K562 (cell line): ENCODE measurements around the gene MRPL42. TPM values are rescaled to one million over a fixed set of nuclear protein-coding genes. Genes with fewer than 3 reads are reported as not detected.

Source experiments
- ATAC-seq: fragments of 200-7000 bp; cut with Tn5 transposase; 3 replicates; pipeline ENCODE4 v1.9.1; 2020; ENCODE audit warnings: moderate library complexity
- BruUV-seq: library from RNA; stranded (reverse); fragments of 400-500 nt; replicated peaks from 2 replicates; lab custom pipeline; 2021; lab: Mats Ljungman, UMichigan
- CTCF ChIA-PET: fragments of 300-600 bp; formaldehyde crosslinking; extraction: SDS; loops from one replicate; lab custom pipeline; 2021; ENCODE audit warnings: low intra/inter-chr PET ratio; lab: Yijun Ruan, JAX
- POLR2A ChIA-PET: fragments of 300-600, 350-650 bp; sonication (Branson Sonifier 250); formaldehyde crosslinking; extraction: SDS; loops from one replicate; lab custom pipeline; 2021; ENCODE audit warnings: antibody characterized with exemption, inconsistent platforms; lab: Yijun Ruan, JAX
- DNase-seq, 4 experiments: peaks; one replicate each; pipeline versions ENCODE4 v3.0.0 to v3.0.0-alpha.2; 2011 to 2018; ENCODE audit warnings: low spot score in 3 of 4, mixed read lengths in 3 of 4; ENCODE audit errors: extremely low read depth in 1 of 4
- FAIRE-seq: peaks from 2 replicates; lab custom pipeline; 2011; peaks lifted over from hg19 to GRCh38; lab: Jason Lieb, UNC
- H2AFZ ChIP-seq: 2 replicates; pipeline ENCODE4 v1.6.0; 2011; ENCODE audit warnings: low read depth, low read length, control low read depth, inconsistent platforms
- H3K27ac ChIP-seq: fragments of 200-600 bp; 3 replicates; pipeline ENCODE4 v1.8.0; 2011; ENCODE audit warnings: low read depth, mild to moderate bottlenecking, control low read depth, inconsistent platforms, low read length, moderate library complexity, mixed read lengths; ENCODE audit errors: extremely low read depth
- H3K27me3 ChIP-seq, 2 experiments: fragments of 300-600 bp in 1 of 2; 2 replicates in 1 of 2; 3 replicates in 1 of 2; pipeline versions ENCODE4 v1.6.0 to v1.8.0; 2011; ENCODE audit warnings: inconsistent platforms in 2 of 2, low read length in 2 of 2, mild to moderate bottlenecking in 1 of 2, mixed read lengths in 1 of 2, moderate library complexity in 1 of 2; ENCODE audit not compliant: control insufficient read depth in 2 of 2, insufficient read depth in 2 of 2
- H3K36me3 ChIP-seq: fragments of 300-600 bp; 3 replicates; pipeline ENCODE4 v1.8.0; 2011; ENCODE audit warnings: mild to moderate bottlenecking, low read length, inconsistent platforms; ENCODE audit not compliant: control insufficient read depth, insufficient read depth
- H3K4me1 ChIP-seq, 2 experiments: fragments of 200-600 bp in 1 of 2; replicated peaks in 1 of 2; 2 replicates in 1 of 2; 3 replicates in 1 of 2; pipeline versions ENCODE4 v1.5.1 to v1.8.0; 2011; ENCODE audit warnings: inconsistent platforms in 2 of 2, low read length in 2 of 2, mild to moderate bottlenecking in 1 of 2, mixed read lengths in 1 of 2, moderate library complexity in 1 of 2; ENCODE audit not compliant: control insufficient read depth in 2 of 2, insufficient read depth in 2 of 2
- H3K4me2 ChIP-seq: 2 replicates; pipeline ENCODE4 v1.6.1; 2011; ENCODE audit warnings: low read length, control low read depth, inconsistent platforms, mixed read lengths; ENCODE audit not compliant: insufficient read depth
- H3K4me3 ChIP-seq: fragments of 200-600 bp; sonication (generic), shearing (Covaris generic); 2 replicates; pipeline ENCODE4 v1.5.1; 2016; ENCODE audit warnings: control low read depth, inconsistent platforms
- H3K79me2 ChIP-seq: fragments of 200-600 bp; 3 replicates; pipeline ENCODE4 v1.8.0; 2011; ENCODE audit warnings: low read length, inconsistent platforms; ENCODE audit not compliant: control insufficient read depth, insufficient read depth
- H3K9ac ChIP-seq, 2 experiments: 2 replicates each; pipeline versions ENCODE4 v1.6.0 to v1.6.1; 2011; ENCODE audit warnings: low read depth in 2 of 2, low read length in 2 of 2, control low read depth in 1 of 2, inconsistent platforms in 1 of 2, mild to moderate bottlenecking in 1 of 2, mixed read lengths in 1 of 2; ENCODE audit not compliant: insufficient read depth in 1 of 2
- H3K9me1 ChIP-seq: one replicate; pipeline ENCODE4 v1.6.0; 2011; ENCODE audit warnings: inconsistent platforms, mild to moderate bottlenecking, low read length, moderate library complexity; ENCODE audit not compliant: control insufficient read depth, insufficient read depth
- H3K9me3 ChIP-seq: replicated peaks from 2 replicates; pipeline ENCODE4 v1.5.1; 2011; ENCODE audit warnings: low read depth, low read length, inconsistent platforms; ENCODE audit not compliant: control insufficient read depth, insufficient read depth
- H4K20me1 ChIP-seq: replicated peaks from 2 replicates; pipeline ENCODE4 v1.6.1; 2011; ENCODE audit warnings: low read length, inconsistent platforms, mixed read lengths; ENCODE audit not compliant: control insufficient read depth, insufficient read depth
- BRD4 ChIP-seq: fragments of 200-600 bp; sonication (generic); IDR thresholded peaks from 2 replicates; pipeline ENCODE4 v1.6.1; 2017; ENCODE audit warnings: inconsistent platforms
- ERF ChIP-seq: fragments of 450-650 bp; formaldehyde crosslinking; IDR thresholded peaks from 2 replicates; pipeline ENCODE4 v1.4.0; 2020; ENCODE audit warnings: mild to moderate bottlenecking, mixed read lengths
- HIVEP1 ChIP-seq: fragments of 250-450 bp; sonication (Bioruptor Pico); IDR thresholded peaks from 2 replicates; pipeline ENCODE4 v1.4.0; 2020; ENCODE audit warnings: mild to moderate bottlenecking
- HMGXB4 ChIP-seq: sonication (generic); formaldehyde crosslinking; IDR thresholded peaks from 2 replicates; pipeline ENCODE4 v1.8.1; 2023; ENCODE audit warnings: mild to moderate bottlenecking, missing genetic modification reagents
- KHSRP ChIP-seq: fragments of 450-650 bp; IDR thresholded peaks from 2 replicates; pipeline ENCODE4 v1.6.1; 2017
- MAFF ChIP-seq: IDR thresholded peaks from 2 replicates; pipeline ENCODE4 v1.6.1; 2012; ENCODE audit warnings: low read length, improper control_type of control experiment
- XRCC3 ChIP-seq: fragments of 450-650 bp; IDR thresholded peaks from 2 replicates; pipeline ENCODE4 v1.6.1; 2017; ENCODE audit warnings: mild to moderate bottlenecking, moderate library complexity
- ZBED1 ChIP-seq: IDR thresholded peaks from 2 replicates; pipeline ENCODE4 v1.6.1; 2014
- ZBTB26 ChIP-seq: fragments of 450-650 bp; formaldehyde crosslinking; IDR thresholded peaks from 2 replicates; pipeline ENCODE4 v1.4.0; 2022; ENCODE audit warnings: missing genetic modification characterization
- ZFP91 ChIP-seq: sonication (generic); formaldehyde crosslinking; IDR thresholded peaks from 2 replicates; pipeline ENCODE4 v1.8.0; 2022; ENCODE audit warnings: mild to moderate bottlenecking, missing genetic modification reagents
- WGBS: fragments of 100-300 bp; shearing (Covaris generic); methylation state at CpG from one replicate; pipeline ENCODE4 v1.1.6; 2016; ENCODE audit warnings: low coverage, mixed read lengths; ENCODE audit not compliant: insufficient coverage; ENCODE audit errors: missing lambda C conversion rate; 5-methylcytosine and 5-hydroxymethylcytosine counted together
- in situ Hi-C: fragments of 300-500 bp; cut with MboI; formaldehyde crosslinking; loops from 4 replicates; pipeline ENCODE4 v1.15.0; 2018; ENCODE audit warnings: inconsistent platforms, mixed read lengths
- intact Hi-C: fragments of 100-400 bp; cut with micrococcal nuclease; formaldehyde crosslinking; loops from 2 replicates; pipeline ENCODE4 v1.14.2; 2022
- polyA plus RNA-seq, 8 experiments: library from polyadenylated mRNA; depleted of rRNA in 4 of 8; stranded (reverse) in 5 of 8; unstranded in 3 of 8; fragments of >200 nt; fragmentation: Nextera tagmentation in 2 of 8; fragmentation: Illumina TruSeq in 1 of 8; extraction: Ambion mirVana in 2 of 8; extraction: Trizol in 1 of 8; gene quantifications; 2 replicates each; pipeline versions ENCODE4 v1.2.1 to v1.2.3, GENCODE V29; 2011 to 2014; ENCODE audit warnings: inconsistent platforms in 1 of 8, missing spikeins in 1 of 8
- total RNA-seq, 7 experiments: library from RNA; depleted of rRNA in 6 of 7; stranded (reverse); fragments of >200 nt in 6 of 7; fragmentation: Illumina TruSeq in 2 of 7; extraction: Trizol in 2 of 7; gene quantifications; 2 replicates each; pipeline versions ENCODE4 v1.2.1 to v1.2.3, GENCODE V29; 2011 to 2021; ENCODE audit warnings: low replicate concordance in 1 of 7

The MRPL42 gene
- total and polyA plus RNA-seq, 9 of the 15 experiments (the other 6 are each of a cell fraction or from before 2014, with no cell fraction given) = 104 to 806 (median 218) TPM

GRCh38 chr12:93419388-93420034 is 47.8 kb upstream of the MRPL42 start (continued):
- no peak for TF ChIP-seq HMGXB4
- no peak for TF ChIP-seq HIVEP1
- TF ChIP-seq XRCC3 = no peak

- H3K27me3 ChIP-seq = no peaks in the 10 kb centered on the region
- FAIRE-seq = no peak
- no peak for ATAC-seq
- H3K27ac ChIP-seq = no peak overlapping the region
- H3K9me1 ChIP-seq = no peaks in the 10 kb centered on the region
- no peak for DNase-seq
- H3K9ac ChIP-seq = no peak overlapping the region
- ChIA-PET POLR2A (interaction anchor here (0.5 to 1.6 kb wide), 4 partner anchors 12 to 689 kb away, joined by 3 to 4 read pairs (median 4); no protein-coding TSS in a partner anchor), CTCF (no interaction called here)
- no peak overlapping the region for H3K4me2 ChIP-seq
- peaks cover 43% of the 10 kb centered on the region for H4K20me1 ChIP-seq
- peaks cover 0 to 14% of the 10 kb centered on the region in 2 experiments; a peak in 2 of 5 replicates for H3K4me1 ChIP-seq
- no peak overlapping the region for H2AFZ ChIP-seq
- peaks cover 5% of the 10 kb centered on the region; the same call in 1 of the 3 replicates for H3K36me3 ChIP-seq
- WGBS = 39% methylated on average over 2 of the region's 2 CpGs
- H3K4me3 ChIP-seq = no peak overlapping the region
- intact Hi-C loops (loop anchor here (10.0 kb wide), 1 partner anchor 683 kb away; no protein-coding TSS in a partner anchor), in situ Hi-C loops (loop anchor here (10.0 to 25.0 kb wide), 3 partner anchors 435 to 683 kb away; no protein-coding TSS in a partner anchor)
- no peaks in the 10 kb centered on the region for H3K9me3 ChIP-seq
- BruUV-seq = no TSS peak
- peaks cover 98% of the 10 kb centered on the region for H3K79me2 ChIP-seq
- TF ChIP-seq MAFF (no peak), BRD4 (no peak), KHSRP (no peak), ZBED1 (no peak), ZFP91 (CRISPR knock-in tag) (no peak), ERF (CRISPR knock-in tag) (no peak), ZBTB26 (CRISPR knock-in tag) (no peak)
These were observed 45.3 kb upstream of the MRPL42 start for GRCh38 chr12:93422050-93422449.
